ENCODE data around the gene MAGEA9.

MAGEA9 gene

GRCh38 chrX:149807747-149808458 lies 26.2 kb downstream of the MAGEA9 start:
- H3K4me3 ChIP-seq (ENCODE audit: low read depth, low read length), result no peak overlapping the region
- no peak for TF ChIP-seq CTCF (IDR thresholded peaks at IDR 0.05; ENCODE audit: low read depth, low read length)

- H3K4me3 ChIP-seq (ENCODE audit: low read depth, low read length), result no peak overlapping the region
- no peak for TF ChIP-seq CTCF (IDR thresholded peaks at IDR 0.05; ENCODE audit: low read depth, low read length)
Observed at GRCh38 chrX:149818652-149819051, 36.9 kb downstream of the MAGEA9 start.

GRCh38 chrX:149819371-149819770 lies 37.6 kb downstream of the MAGEA9 start:
- H3K4me3 ChIP-seq (ENCODE audit: low read depth, low read length), result no peak overlapping the region
- TF ChIP-seq CTCF (IDR thresholded peaks at IDR 0.05; ENCODE audit: low read depth, low read length), result no peak

DNA sequence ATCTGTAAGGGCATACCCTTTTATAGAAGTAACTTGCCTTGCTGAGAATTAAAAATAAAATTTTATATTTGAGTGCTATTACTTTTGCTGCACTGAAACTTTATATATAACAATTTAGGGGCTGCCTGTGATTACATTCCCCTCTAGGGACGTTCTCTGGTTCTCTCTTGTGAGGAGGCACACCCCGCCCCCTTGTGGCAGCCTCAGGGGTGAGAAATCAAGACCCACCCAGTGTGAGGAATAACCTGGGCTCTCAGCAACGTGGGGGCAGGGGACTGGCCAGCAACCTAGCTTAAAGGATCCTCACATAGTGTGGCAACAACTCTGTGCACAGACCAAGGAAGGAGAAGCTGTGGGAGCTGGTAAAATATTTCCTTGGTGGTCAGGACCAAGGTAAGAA lies 43.7 kb downstream of the MAGEA9 start:
- H3K4me3 ChIP-seq (ENCODE audit: low read depth, low read length), result no peak overlapping the region
- TF ChIP-seq CTCF (IDR thresholded peaks at IDR 0.05; ENCODE audit: low read depth, low read length), result 0 out of 2 replicates have a peak, but pooled peaks have one; percentile 10

- H3K4me3 ChIP-seq (ENCODE audit: low read depth, low read length), result no peak overlapping the region
- no peak for TF ChIP-seq CTCF (IDR thresholded peaks at IDR 0.05; ENCODE audit: low read depth, low read length)
Observed at GRCh38 chrX:149827254-149827653, 45.5 kb downstream of the MAGEA9 start.

DNA sequence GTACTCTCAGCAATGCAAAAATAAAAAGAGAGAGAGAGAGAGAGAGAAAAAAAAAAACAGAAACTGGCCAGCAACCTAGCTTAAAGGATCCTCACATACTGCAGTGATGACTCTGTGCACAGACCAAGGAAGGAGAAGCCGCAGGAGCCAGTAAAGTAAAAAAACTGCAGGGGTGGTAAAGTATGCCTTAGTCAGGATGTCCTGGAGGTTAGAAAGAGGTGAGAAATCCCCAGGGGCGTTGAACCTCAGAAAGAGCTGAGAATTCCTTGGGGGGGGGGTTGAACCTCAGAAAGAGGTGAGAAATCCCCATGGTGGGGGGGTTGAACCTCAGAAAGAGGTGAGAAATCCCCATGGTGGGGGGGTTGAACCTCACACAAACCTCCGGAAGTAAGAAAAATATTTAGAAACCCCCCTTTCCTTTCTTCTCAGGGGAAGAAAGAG lies 48.0 kb downstream of the MAGEA9 start:
- TF ChIP-seq CTCF (IDR thresholded peaks at IDR 0.05; ENCODE audit: low read depth, low read length), result no peak
- peak overlapping the region; percentile 40; the same call in 1 of the 2 replicates for H3K4me3 ChIP-seq (ENCODE audit: low read depth, low read length)

GRCh38 chrX:149830192-149830873 lies 48.6 kb downstream of the MAGEA9 start:
- peak overlapping the region; percentile 40 for H3K4me3 ChIP-seq (ENCODE audit: low read depth, low read length)
- TF ChIP-seq CTCF (IDR thresholded peaks at IDR 0.05; ENCODE audit: low read depth, low read length), result no peak

Measured in WI38 (cell line).